ENCODE measurements around the gene SRC.

Gene SRC

DNA sequence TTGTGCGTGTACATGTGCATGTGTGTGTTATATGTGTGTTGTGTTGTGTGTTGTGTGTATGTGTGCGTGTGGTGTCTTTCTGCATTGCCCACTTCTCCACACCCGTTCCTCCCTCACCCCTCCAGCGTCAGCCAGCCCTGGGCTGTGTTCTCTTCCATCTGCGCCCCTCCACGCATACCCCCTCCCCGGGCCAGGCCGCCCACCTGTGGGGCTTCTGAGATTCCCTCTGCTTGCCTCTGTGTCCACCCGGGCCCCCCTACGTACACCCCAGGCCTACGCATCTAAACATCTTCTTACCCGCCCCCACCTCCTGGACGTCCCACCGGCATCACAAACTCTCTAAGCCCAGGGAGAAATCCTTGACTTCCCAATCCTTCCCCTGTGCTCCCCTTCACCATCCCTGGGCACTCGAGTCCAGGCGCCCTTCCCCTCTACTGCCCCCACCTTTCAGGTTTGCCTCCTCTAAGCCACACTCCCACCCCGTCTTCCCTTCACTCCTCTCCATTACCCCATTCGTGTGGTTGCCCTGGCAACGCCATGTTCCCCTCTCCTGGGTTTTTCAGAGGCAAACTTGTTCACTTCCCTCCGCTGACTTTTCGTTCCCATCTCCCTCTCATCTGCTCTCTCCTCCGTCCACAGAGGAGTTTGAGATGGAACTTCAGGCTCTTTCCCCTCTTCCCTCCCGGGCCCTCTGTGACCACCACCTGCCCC is 93.4 kb downstream of the SRC start:
- in situ Hi-C loops (cut with HindIII; ENCODE audit: low sequenced_read_pairs): no loop called here
- H3K4me3 ChIP-seq (ENCODE audit: low read depth, low read length): no peak overlapping the region
- TF ChIP-seq, protein P1, sequence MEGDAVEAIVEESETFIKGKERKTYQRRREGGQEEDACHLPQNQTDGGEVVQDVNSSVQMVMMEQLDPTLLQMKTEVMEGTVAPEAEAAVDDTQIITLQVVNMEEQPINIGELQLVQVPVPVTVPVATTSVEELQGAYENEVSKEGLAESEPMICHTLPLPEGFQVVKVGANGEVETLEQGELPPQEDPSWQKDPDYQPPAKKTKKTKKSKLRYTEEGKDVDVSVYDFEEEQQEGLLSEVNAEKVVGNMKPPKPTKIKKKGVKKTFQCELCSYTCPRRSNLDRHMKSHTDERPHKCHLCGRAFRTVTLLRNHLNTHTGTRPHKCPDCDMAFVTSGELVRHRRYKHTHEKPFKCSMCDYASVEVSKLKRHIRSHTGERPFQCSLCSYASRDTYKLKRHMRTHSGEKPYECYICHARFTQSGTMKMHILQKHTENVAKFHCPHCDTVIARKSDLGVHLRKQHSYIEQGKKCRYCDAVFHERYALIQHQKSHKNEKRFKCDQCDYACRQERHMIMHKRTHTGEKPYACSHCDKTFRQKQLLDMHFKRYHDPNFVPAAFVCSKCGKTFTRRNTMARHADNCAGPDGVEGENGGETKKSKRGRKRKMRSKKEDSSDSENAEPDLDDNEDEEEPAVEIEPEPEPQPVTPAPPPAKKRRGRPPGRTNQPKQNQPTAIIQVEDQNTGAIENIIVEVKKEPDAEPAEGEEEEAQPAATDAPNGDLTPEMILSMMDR (IDR thresholded peaks at IDR 0.05; ENCODE audit: low read depth, low read length): no peak
- no peak for DNase-seq (ENCODE audit: low read depth, low spot score)

DNA sequence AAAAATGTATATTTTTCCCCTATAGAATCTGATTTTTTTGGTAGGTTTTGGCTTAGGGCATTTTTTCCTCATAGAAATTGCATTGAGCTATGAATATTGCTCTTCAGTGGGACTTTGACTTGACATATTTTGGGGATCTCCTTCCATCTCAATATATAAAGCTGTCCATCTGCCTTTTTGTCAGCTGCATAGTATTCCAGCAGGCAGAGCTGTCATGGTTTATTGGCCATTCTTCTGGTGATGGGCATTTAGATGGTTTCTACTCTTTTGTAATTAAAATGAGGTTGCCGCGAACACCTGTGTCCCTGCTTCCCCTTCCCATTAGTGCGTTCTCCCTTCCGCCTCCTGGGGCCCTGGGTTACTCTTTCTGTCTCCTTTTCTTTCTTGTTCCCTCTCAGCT is 95.1 kb downstream of the SRC start:
- TF ChIP-seq, protein P1 (IDR thresholded peaks at IDR 0.05; ENCODE audit: low read depth, low read length): no peak
- no peak overlapping the region for H3K4me3 ChIP-seq (ENCODE audit: low read depth, low read length)
- in situ Hi-C loops (cut with HindIII; ENCODE audit: low sequenced_read_pairs): no loop called here
- no peak for DNase-seq (ENCODE audit: low read depth, low spot score)

DNA sequence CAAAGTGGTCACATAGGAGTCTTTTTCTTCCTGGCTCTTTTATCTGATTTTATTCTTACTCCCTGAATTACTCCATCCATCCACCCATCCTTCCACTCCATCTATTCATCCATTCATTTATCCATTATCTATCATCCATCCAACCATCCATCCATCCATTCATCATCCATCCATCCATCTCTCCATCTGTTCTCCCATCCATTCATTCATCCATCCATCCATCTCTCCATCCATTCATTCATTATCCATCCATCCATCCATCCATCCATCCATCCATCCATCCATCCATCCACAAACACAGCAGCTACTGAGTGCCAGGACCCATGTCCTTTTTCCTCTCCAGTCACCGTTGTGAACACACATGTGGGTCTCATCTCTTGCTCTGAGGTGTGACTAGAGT is 96.6 kb downstream of the SRC start:
- no peak overlapping the region for H3K4me3 ChIP-seq (ENCODE audit: low read depth, low read length)
- in situ Hi-C loops (cut with HindIII; ENCODE audit: low sequenced_read_pairs): no loop called here
- DNase-seq (ENCODE audit: low read depth, low spot score): no peak
- TF ChIP-seq, protein P1 (IDR thresholded peaks at IDR 0.05; ENCODE audit: low read depth, low read length): no peak

GRCh38 chr20:37442986-37443385 is 97.0 kb downstream of the SRC start:
- H3K4me3 ChIP-seq (ENCODE audit: low read depth, low read length): no peak overlapping the region
- DNase-seq (ENCODE audit: low read depth, low spot score): no peak
- TF ChIP-seq, protein P1 (IDR thresholded peaks at IDR 0.05; ENCODE audit: low read depth, low read length): no peak
- in situ Hi-C loops (cut with HindIII; ENCODE audit: low sequenced_read_pairs): no loop called here

DNA sequence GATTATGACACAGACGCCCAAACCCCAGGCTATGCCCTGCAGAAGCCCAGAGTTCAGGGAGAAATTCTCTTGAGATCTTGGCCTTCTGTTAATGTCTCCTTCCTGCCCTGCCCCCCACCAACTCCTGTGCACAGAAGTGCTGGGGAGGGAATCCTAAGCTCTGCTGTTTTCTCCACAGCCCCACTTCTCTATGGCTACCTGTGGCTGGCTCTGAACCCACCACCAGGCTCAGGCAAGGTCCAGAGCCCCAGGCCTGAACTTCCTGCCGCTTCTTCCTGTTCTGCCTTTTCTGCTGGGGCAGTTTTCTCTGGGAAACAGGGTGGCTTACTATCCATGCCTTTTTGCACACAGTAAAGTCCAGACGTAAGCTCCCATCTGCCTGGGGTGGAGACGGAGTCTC is 97.7 kb downstream of the SRC start:
- in situ Hi-C loops (cut with HindIII; ENCODE audit: low sequenced_read_pairs): no loop called here
- H3K4me3 ChIP-seq (ENCODE audit: low read depth, low read length): no peak overlapping the region
- no peak for DNase-seq (ENCODE audit: low read depth, low spot score)
- TF ChIP-seq, protein P1 (IDR thresholded peaks at IDR 0.05; ENCODE audit: low read depth, low read length): no peak

DNA sequence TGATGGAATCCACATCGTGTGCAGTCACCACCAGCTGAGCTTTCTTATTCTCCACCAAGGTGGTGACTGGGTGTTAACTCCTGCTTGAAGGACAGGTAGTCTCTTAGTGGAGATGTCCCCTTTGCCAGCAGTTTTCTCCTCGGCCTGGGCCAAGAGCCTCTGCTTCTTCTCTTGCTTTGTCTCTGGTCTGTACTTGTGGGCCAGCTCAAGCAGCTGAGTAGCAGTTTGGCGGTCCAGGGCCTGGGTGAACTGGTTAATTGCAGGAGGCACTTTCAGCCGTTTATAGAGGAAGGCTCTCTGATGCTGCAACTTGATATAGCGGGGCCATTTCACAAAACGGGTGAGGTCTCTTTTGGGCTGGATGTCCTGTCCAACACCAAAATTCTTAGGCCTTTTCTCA is 99.1 kb downstream of the SRC start:
- no peak for DNase-seq (ENCODE audit: low read depth, low spot score)
- H3K4me3 ChIP-seq (ENCODE audit: low read depth, low read length): no peak overlapping the region
- TF ChIP-seq, protein P1 (IDR thresholded peaks at IDR 0.05; ENCODE audit: low read depth, low read length): no peak
- in situ Hi-C loops (cut with HindIII; ENCODE audit: low sequenced_read_pairs): no loop called here
